SK-N-SH treated with all-trans-retinoic acid at 6 μM for 48 hours (cell line): ENCODE measurements around the gene NOXO1.

ENCODE experiments used
- ARNTL ChIP-seq: fragments of 450-650 bp; formaldehyde crosslinking; IDR thresholded peaks from 2 replicates; pipeline ENCODE4 v1.5.0; 2020; ENCODE audit warnings: low read depth, mild to moderate bottlenecking, moderate library complexity, borderline replicate concordance
- GLIS3 ChIP-seq: fragments of 250-450 bp; sonication (Bioruptor Pico); IDR thresholded peaks from 2 replicates; pipeline ENCODE4 v1.5.0; 2020; ENCODE audit warnings: mild to moderate bottlenecking, moderate library complexity
- ZFP30 ChIP-seq: fragments of 450-650 bp; formaldehyde crosslinking; IDR thresholded peaks from 2 replicates; pipeline ENCODE4 v1.5.0; 2022; ENCODE audit warnings: mild to moderate bottlenecking, moderate library complexity
- ZNF565 ChIP-seq: fragments of 450-650 bp; formaldehyde crosslinking; conservative IDR thresholded peaks from 2 replicates; pipeline ENCODE4 v1.5.0; 2020; ENCODE audit warnings: low read depth, mild to moderate bottlenecking, moderate library complexity
- TF ChIP-seq, protein P1 (sequence below): fragments of 250-450 bp; sonication (Bioruptor Pico); IDR thresholded peaks from 2 replicates; pipeline ENCODE4 v1.5.1; 2020; ENCODE audit warnings: low read depth, mild to moderate bottlenecking, moderate library complexity
- TF ChIP-seq, protein P2 (sequence below): fragments of 250-450 bp; sonication (Bioruptor Pico); IDR thresholded peaks from 2 replicates; pipeline ENCODE4 v1.5.0; 2020; ENCODE audit warnings: mild to moderate bottlenecking, moderate library complexity

DNA sequence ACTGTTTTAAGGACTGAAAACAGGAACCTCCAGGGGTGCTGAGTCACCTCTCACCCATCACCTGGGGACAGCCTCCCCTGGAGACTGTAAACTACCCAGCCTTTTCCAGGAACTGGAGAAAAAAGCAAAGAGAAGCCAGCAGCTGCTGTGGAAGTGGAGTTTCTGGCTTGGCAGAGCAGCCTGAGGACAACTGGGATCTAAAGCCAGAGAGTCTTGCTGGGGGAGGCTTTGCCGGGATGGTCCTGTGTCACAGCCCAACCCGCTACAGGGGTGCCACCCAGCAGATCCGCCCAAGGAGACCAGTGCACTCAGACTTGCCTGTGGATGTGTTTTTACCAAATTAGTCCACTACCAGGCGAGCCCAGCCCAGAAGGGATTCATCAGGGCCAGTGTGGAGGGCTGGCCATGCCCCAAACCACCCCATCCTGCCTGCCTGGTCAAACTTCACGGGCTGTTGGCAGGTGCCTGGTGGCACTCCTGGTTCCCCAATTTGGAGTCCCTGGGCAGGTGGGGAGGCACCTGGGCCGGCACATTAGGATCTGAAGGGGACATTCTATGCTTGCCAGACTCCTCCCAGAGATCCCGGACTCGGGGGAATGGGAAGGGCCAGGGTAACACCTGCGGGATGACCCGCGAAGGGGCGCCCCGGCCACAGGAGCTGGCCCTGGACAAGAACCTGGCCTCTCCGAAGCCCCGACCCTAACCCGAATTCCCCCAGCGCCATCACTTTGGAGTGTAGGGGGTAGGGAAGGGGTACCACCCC lies 39.0 kb downstream of the NOXO1 start:
- TF ChIP-seq, protein P1, sequence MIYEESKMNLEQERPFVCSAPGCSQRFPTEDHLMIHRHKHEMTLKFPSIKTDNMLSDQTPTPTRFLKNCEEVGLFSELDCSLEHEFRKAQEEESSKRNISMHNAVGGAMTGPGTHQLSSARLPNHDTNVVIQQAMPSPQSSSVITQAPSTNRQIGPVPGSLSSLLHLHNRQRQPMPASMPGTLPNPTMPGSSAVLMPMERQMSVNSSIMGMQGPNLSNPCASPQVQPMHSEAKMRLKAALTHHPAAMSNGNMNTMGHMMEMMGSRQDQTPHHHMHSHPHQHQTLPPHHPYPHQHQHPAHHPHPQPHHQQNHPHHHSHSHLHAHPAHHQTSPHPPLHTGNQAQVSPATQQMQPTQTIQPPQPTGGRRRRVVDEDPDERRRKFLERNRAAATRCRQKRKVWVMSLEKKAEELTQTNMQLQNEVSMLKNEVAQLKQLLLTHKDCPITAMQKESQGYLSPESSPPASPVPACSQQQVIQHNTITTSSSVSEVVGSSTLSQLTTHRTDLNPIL (CRISPR knock-in tag), result no peak
- TF ChIP-seq ARNTL (CRISPR knock-in tag) (no peak), ZFP30 (CRISPR knock-in tag) (no peak), GLIS3 (no peak), ZNF565 (CRISPR knock-in tag) (no peak)
- TF ChIP-seq, protein P2, sequence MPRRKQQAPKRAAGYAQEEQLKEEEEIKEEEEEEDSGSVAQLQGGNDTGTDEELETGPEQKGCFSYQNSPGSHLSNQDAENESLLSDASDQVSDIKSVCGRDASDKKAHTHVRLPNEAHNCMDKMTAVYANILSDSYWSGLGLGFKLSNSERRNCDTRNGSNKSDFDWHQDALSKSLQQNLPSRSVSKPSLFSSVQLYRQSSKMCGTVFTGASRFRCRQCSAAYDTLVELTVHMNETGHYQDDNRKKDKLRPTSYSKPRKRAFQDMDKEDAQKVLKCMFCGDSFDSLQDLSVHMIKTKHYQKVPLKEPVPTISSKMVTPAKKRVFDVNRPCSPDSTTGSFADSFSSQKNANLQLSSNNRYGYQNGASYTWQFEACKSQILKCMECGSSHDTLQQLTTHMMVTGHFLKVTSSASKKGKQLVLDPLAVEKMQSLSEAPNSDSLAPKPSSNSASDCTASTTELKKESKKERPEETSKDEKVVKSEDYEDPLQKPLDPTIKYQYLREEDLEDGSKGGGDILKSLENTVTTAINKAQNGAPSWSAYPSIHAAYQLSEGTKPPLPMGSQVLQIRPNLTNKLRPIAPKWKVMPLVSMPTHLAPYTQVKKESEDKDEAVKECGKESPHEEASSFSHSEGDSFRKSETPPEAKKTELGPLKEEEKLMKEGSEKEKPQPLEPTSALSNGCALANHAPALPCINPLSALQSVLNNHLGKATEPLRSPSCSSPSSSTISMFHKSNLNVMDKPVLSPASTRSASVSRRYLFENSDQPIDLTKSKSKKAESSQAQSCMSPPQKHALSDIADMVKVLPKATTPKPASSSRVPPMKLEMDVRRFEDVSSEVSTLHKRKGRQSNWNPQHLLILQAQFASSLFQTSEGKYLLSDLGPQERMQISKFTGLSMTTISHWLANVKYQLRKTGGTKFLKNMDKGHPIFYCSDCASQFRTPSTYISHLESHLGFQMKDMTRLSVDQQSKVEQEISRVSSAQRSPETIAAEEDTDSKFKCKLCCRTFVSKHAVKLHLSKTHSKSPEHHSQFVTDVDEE (CRISPR knock-in tag), result no peak
